Measurements from ENCODE around the gene ISLR2.
"Not testable (repeated sequence)": the region's sequence is repeated elsewhere in the genome, so short reads cannot be mapped to it uniquely, and the experiment has no call there.

ISLR2 gene, protein sequence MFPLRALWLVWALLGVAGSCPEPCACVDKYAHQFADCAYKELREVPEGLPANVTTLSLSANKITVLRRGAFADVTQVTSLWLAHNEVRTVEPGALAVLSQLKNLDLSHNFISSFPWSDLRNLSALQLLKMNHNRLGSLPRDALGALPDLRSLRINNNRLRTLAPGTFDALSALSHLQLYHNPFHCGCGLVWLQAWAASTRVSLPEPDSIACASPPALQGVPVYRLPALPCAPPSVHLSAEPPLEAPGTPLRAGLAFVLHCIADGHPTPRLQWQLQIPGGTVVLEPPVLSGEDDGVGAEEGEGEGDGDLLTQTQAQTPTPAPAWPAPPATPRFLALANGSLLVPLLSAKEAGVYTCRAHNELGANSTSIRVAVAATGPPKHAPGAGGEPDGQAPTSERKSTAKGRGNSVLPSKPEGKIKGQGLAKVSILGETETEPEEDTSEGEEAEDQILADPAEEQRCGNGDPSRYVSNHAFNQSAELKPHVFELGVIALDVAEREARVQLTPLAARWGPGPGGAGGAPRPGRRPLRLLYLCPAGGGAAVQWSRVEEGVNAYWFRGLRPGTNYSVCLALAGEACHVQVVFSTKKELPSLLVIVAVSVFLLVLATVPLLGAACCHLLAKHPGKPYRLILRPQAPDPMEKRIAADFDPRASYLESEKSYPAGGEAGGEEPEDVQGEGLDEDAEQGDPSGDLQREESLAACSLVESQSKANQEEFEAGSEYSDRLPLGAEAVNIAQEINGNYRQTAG

DNA sequence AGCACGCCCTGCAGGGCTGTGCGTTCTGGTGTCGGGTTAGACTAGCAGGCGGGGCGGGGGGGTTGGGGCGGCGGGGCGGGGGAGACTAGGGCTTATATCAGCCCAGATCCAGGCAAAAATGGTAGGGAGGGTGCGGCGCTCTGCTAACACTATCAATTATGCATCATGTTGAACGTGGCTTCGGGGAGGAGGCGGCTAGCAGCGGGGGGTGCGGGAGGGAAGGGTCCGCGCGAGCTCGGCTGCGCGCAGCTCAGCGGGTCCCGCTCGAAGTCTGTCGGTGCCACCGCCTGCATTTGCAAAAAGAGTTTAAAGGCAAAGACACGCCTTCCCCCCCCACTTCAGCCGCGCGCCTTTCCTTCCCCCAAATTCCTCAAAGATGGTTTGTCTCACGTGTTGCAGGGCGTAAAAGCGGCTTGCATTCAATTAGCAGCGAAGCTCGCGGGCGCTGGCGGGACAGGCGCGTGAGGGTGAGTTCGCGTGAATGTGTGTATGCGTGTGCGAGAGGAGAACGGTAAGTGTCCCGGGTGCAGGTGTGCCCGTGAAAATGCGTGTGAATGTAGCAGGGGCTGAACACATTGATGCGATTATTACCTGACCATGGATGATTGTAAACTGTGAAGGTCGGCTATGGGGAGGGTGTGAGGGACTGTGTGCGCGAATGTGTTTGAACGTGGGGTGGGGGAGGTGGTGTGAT, at the start of gene ISLR2:
TSS of gene ISLR2 (plus strand) at position 432 of the 694 bp plus-strand sequence. CDS start 2,169 bp downstream, outside the sequence.
- peak; percentile 36 for DNase-seq

DNA sequence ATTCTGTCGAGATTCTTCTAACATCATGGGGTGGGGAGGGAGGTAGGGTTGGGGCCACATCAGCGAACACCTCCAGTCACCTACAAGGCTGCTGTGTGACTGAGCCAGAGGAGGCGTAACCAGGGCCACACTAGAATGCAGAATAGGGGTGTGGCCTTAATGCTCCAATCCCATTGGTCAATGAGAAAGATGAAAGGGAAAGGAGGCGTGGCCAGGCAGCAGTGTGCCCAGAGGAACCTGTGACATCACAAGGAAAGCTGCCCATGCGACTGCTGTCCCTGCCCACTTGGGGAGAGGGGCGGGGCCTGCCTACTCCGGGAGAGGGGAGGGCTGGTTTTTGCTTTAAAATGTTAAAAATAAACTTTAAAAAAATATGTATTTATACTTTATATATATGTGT, 47.9 kb upstream of the ISLR2 start, which contains the start of gene GOLGA6A:
TSS of gene GOLGA6A (minus strand) at position 101 of the 400 bp plus-strand sequence. CDS start at position 60, 41 bp downstream.
- DNase-seq, result not testable (repeated sequence)

DNA sequence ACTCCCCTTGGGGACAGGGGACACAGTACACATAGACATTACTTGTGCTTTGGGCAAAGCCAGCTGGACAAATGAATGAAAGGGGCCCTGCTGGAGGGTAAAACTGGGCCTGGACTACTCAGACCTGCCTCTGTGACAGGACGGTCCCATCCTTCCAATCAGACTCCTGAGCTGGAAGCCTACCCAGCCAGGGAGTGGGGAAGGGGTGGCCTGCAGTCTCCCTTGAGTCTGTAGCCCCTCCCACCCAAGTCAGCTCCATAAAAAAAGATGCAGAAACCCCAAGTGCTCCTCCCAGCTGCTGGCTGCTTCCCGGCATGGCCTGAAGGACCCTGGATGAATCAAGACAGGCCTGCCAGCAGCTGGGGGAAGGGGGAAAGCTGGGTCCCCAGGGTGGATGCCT, 35.8 kb upstream of the ISLR2 start:
- DNase-seq, result not testable (repeated sequence)

DNA sequence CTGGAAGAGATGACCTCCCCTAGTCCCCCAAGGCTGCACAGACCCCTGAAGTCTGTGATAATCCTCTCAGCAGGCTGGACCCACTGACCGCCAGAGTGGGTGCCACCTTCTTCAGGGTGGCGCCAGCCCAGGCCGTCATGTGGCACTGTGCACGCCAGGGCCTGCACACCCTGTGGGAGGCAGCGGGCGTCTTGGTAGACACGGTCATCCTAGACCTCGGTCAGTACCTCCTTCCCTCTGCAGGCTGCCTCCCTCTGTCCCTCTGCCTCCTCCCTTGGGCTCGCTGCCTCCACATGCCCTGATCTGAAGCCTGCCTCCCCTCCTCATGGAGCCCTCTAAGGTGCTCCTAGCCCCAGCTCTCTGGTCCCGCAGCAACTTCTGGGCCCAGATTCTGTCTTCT, 34.8 kb upstream of the ISLR2 start:
- DNase-seq, result not testable (repeated sequence)

DNA sequence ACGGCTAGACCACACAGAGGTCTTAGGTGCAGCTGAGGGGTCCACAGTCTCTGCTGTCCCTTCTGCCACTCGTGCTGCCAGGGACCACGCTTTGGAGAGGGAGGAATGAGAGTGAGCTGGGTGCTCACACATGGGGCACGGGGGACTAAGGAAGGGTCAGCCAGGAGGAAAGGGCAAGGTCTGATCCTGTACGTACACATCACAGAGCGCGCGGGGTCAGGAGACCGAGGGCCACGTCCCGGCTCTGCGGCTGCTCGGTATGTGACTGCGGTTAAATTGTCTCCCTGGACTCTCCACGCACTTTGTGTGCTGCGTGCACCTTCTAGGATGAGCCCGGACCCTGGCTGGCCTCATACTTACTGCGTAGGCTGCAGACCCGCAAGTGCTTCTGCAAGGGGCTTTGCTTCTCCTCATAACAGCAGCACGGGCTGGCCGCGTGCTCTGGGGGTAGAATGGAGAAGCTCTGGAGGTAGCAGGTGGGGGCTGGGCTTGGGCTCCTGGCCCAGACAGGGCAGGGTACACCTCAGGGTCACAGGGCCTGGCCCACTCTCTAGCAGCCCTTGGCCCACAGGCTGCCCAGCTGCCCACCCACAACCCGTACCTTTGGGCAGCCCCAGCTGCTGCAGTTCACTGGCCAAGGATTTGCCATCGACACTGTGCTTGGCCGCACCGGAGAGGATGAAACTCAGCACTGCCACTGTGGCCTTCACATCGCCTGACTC, 33.5 kb upstream of the ISLR2 start:
- DNase-seq, result not testable (repeated sequence)

- DNase-seq, result peak; percentile 93
Observed at GRCh38 chr15:74099963-74100733, 30.2 kb upstream of the ISLR2 start.

DNA sequence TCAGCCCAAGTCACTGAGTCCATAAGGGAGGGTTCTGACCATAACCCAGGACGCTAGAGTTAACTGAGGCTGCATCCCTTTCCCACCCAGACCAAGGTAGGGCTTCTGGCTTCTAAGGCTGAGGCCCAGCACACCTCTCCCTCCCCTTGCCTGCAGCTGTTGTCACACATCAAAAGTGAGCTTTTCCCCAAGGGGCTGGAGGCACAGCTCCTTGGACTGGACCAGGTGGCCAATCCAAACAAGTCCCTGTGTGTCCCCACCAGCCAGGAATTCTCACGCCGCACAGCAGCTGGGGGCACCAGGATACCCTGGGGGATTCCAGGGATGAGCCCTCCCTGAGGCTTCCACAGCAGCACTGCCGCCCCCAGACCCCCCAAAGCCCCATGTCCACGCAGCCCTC, 22.3 kb upstream of the ISLR2 start:
- no peak for DNase-seq

DNA sequence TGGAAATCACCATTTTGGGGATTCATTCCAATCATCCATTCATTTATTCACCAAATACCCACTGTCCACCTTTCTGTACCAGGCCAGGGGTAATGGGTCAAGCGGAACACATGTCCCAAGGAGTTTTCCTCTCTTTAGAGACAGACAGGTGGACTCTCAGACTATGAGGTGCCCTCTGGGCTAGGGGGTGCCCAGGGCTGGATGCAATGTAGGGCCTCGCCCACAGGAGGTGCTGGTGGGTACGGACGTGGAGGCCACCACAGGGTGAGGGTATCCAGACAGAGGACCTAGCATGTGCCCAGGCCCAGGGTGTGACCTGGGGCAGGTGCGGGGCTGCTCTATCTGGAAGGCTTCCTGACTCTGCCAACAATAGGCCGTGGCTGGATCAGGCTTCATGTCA, 21.8 kb upstream of the ISLR2 start:
- DNase-seq, result not testable (repeated sequence)

GRCh38 chr15:74109713-74110112, 20.7 kb upstream of the ISLR2 start:
- no peak for DNase-seq

- no peak for DNase-seq
Observed at GRCh38 chr15:74120426-74120825, 10.0 kb upstream of the ISLR2 start.

GRCh38 chr15:74121039-74121438, 9.3 kb upstream of the ISLR2 start:
- DNase-seq, result no peak

- DNase-seq, result no peak
Observed at GRCh38 chr15:74121858-74122257, 8.5 kb upstream of the ISLR2 start.

GRCh38 chr15:74122403-74123130, 7.8 kb upstream of the ISLR2 start:
- DNase-seq, result no peak

GRCh38 chr15:74123131-74123429, 7.3 kb upstream of the ISLR2 start:
- DNase-seq, result peak; percentile 53

- no peak for DNase-seq
Observed at GRCh38 chr15:74123658-74124057, 6.7 kb upstream of the ISLR2 start.

- DNase-seq, result no peak
Observed at GRCh38 chr15:74124196-74124595, 6.2 kb upstream of the ISLR2 start.

DNA sequence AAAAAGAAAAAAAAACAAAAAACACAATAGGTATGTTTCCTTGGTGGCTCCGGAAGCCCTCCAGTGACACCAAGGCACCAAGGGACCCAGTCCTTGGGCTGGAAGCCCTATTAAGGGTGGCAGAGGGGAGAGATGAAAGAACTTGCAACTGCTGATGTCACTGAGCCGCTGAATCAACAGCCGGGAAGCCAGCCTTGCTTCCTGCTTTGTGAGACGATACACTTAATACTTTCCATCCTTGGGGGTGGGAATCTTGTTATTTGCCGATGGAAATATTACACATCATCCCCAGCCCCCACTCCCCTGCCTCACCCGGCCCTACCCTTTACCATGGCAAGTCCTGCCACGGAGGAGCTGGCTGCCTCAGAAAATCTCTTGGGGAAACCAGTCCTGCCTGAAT, 5.6 kb upstream of the ISLR2 start:
- DNase-seq, result no peak

DNA sequence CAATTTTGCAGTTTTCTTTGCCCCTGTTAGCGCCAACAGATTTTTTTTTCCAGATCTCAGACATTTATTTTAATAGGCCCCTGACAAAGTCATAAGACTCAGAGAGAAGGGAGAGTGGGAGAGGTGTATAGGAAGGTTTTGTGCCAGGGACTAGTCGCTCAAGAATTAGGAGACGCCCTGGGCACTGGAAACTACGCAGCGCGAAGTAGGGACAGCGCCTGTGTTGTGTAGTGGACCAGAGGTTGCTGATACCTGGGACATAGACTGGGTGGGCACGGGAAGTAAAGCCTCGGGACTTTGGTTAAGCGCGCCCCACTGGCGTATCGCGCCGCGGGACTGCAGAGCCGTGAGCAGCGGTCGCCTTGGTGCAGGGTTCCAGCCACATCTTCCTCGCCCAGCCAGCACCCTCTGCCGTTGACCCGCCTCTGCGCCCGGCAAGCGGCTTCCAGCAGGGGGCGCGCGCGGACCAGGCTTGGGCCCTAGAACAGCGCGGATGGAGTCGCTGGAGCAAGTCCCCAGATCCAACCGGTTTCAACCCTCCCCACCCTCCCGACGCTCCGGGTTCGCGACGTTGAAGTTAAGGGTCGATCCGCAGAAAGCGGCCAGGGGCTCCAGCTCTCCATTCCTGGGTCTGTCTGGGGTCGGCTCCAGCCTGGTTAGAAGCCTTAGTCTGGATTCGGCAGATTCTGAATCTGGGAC, 3.0 kb upstream of the ISLR2 start:
- DNase-seq, result peak; percentile 92

GRCh38 chr15:74127954-74128784, 2.2 kb upstream of the ISLR2 start:
- no peak for DNase-seq

Measured in hematopoietic multipotent progenitor cell treated with erythropoietin and hydrocortisone succinate and interleukin-3 and kit ligand, for 4 days (in vitro differentiated cells).